Uterus (tissue), 2 donors: ENCODE data around the gene ORC6.

Experiments
- CTCF ChIP-seq, 4 experiments: fragments of 200-600 bp in 2 of 4; fragments of 450-650 bp in 2 of 4; sonication (generic) in 2 of 4; IDR thresholded peaks; one replicate each; pipeline ENCODE4 v1.5.1; 2016 to 2019; ENCODE audit warnings: antibody characterized with exemption in 4 of 4, mild to moderate bottlenecking in 2 of 4, moderate library complexity in 1 of 4
- POLR2A ChIP-seq, 2 donors: fragments of 450-650 bp; IDR thresholded peaks; one replicate each; pipeline ENCODE4 v1.6.1; 2016; ENCODE audit warnings: antibody characterized with exemption in 2 of 2, mild to moderate bottlenecking in 1 of 2, moderate library complexity in 1 of 2

- TF ChIP-seq CTCF (IDR thresholded peaks at IDR 0.05) (no peak), POLR2A (IDR thresholded peaks at IDR 0.05) (no peak)
These were observed 38.2 kb downstream of the ORC6 start for GRCh38 chr16:46727630-46728029.
